SU-DHL-6 (cell line): ENCODE results near the gene BEND6.

Experiments used
- H2AFZ ChIP-seq: fragments of 200-600 bp; sonication (generic); 2 replicates; pipeline ENCODE4 v1.6.1; 2014; ENCODE audit warnings: low read depth, mild to moderate bottlenecking, moderate library complexity, mixed read lengths, antibody characterized with exemption, low read length; ENCODE audit not compliant: severe bottlenecking
- H3F3A ChIP-seq: fragments of 200-600 bp; shearing (Covaris generic); 2 replicates; pipeline ENCODE4 v1.6.0; 2016; ENCODE audit warnings: antibody characterized with exemption, mild to moderate bottlenecking; ENCODE audit not compliant: insufficient read depth
- H3K27ac ChIP-seq: fragments of 200-600 bp; sonication (generic); 2 replicates; pipeline ENCODE4 v1.5.1; 2016; ENCODE audit warnings: low read depth, mild to moderate bottlenecking, low read length, moderate library complexity, mixed read lengths
- H3K27me3 ChIP-seq: fragments of 200-600 bp; sonication (generic), shearing (Covaris generic); 2 replicates; pipeline ENCODE4 v1.6.0; 2014; ENCODE audit warnings: mild to moderate bottlenecking, low read length
- H3K36me3 ChIP-seq: fragments of 200-600 bp; sonication (generic); 2 replicates; pipeline ENCODE4 v1.6.1; 2014; ENCODE audit warnings: mild to moderate bottlenecking, low read length, mixed read lengths
- H3K4me2 ChIP-seq: fragments of 300-600, 200-600 bp; shearing (Covaris generic), sonication (generic); 2 replicates; pipeline ENCODE4 v1.6.0; 2014; ENCODE audit warnings: low read length, low read depth, mild to moderate bottlenecking; ENCODE audit not compliant: poor library complexity, severe bottlenecking
- H3K4me3 ChIP-seq: fragments of 200-600 bp; sonication (generic); 2 replicates; pipeline ENCODE4 v1.5.1; 2014; ENCODE audit warnings: antibody characterized with exemption, low read length, mild to moderate bottlenecking, mixed read lengths; ENCODE audit not compliant: insufficient read depth, poor library complexity, severe bottlenecking
- H3K79me2 ChIP-seq: fragments of 200-600 bp; sonication (generic); 2 replicates; pipeline ENCODE4 v1.6.1; 2014; ENCODE audit warnings: mild to moderate bottlenecking, low read length, moderate library complexity; ENCODE audit not compliant: insufficient read depth
- H3K9ac ChIP-seq: fragments of 200-600 bp; sonication (generic); 2 replicates; pipeline ENCODE4 v1.7.0; 2014; ENCODE audit warnings: mild to moderate bottlenecking, low read length
- H3K9me2 ChIP-seq: fragments of 200-600 bp; sonication (generic); replicated peaks from 2 replicates; pipeline ENCODE4 v1.6.1; 2014; ENCODE audit warnings: low read length; ENCODE audit not compliant: insufficient read depth
- H3K9me3 ChIP-seq: fragments of 200-600 bp; sonication (generic); 2 replicates; pipeline ENCODE4 v1.6.1; 2014; ENCODE audit warnings: low read length, mixed read lengths; ENCODE audit not compliant: insufficient read depth
- H4K20me1 ChIP-seq: fragments of 200-600 bp; sonication (generic); 2 replicates; pipeline ENCODE4 v1.6.1; 2014; ENCODE audit warnings: low read depth, mild to moderate bottlenecking, antibody characterized with exemption, low read length, moderate library complexity, mixed read lengths
- CTCF ChIP-seq: fragments of 200-600 bp; sonication (generic); IDR thresholded peaks from one replicate; pipeline ENCODE4 v1.5.1; 2017; ENCODE audit warnings: antibody characterized with exemption, mild to moderate bottlenecking, low read length, moderate library complexity; ENCODE audit not compliant: insufficient read depth, poor library complexity, severe bottlenecking
- EZH2phosphoT487 ChIP-seq: fragments of 200-600 bp; sonication (generic), shearing (Covaris generic); conservative IDR thresholded peaks from 2 replicates; pipeline ENCODE4 v1.6.1; 2018; ENCODE audit warnings: mild to moderate bottlenecking, antibody characterized with exemption, low read length, moderate library complexity, mixed read lengths

The BEND6 gene

GRCh38 chr6:56914798-56915658, 39.9 kb upstream of the BEND6 start:
- no peak for TF ChIP-seq EZH2phosphoT487
- no peak for TF ChIP-seq CTCF
- Histone ChIP-seq H3K27me3 (no peaks in the 10 kb centered on the region; the same call in 1 of the 2 replicates), H3F3A (no peaks in the 10 kb centered on the region), H3K4me2 (no peak overlapping the region), H3K9me3 (no peaks in the 10 kb centered on the region), H4K20me1 (no peaks in the 10 kb centered on the region), H3K9ac (no peak overlapping the region), H3K79me2 (no peaks in the 10 kb centered on the region), H3K27ac (no peak overlapping the region), H3K36me3 (no peaks in the 10 kb centered on the region), H2AFZ (no peak overlapping the region), H3K9me2 (no peaks in the 10 kb centered on the region), H3K4me3 (no peak overlapping the region)

GRCh38 chr6:56915832-56916231, 39.1 kb upstream of the BEND6 start:
- Histone ChIP-seq H3K27me3 (no peaks in the 10 kb centered on the region; the same call in 1 of the 2 replicates), H3K36me3 (no peaks in the 10 kb centered on the region), H3K27ac (no peak overlapping the region), H3K9me2 (no peaks in the 10 kb centered on the region), H3F3A (no peaks in the 10 kb centered on the region), H3K4me3 (no peak overlapping the region), H3K9ac (no peak overlapping the region), H2AFZ (no peak overlapping the region), H3K9me3 (no peaks in the 10 kb centered on the region), H3K4me2 (no peak overlapping the region), H3K79me2 (no peaks in the 10 kb centered on the region), H4K20me1 (no peaks in the 10 kb centered on the region)
- TF ChIP-seq CTCF (no peak), EZH2phosphoT487 (no peak)

GRCh38 chr6:56916849-56917551, 37.9 kb upstream of the BEND6 start:
- no peak overlapping the region for H3K4me3 ChIP-seq
- no peaks in the 10 kb centered on the region for H3K9me2 ChIP-seq
- H3K27ac ChIP-seq: no peak overlapping the region
- no peaks in the 10 kb centered on the region for H3K36me3 ChIP-seq
- H2AFZ ChIP-seq: no peak overlapping the region
- no peaks in the 10 kb centered on the region for H3K79me2 ChIP-seq
- no peaks in the 10 kb centered on the region for H3F3A ChIP-seq
- no peak overlapping the region for H3K9ac ChIP-seq
- H3K4me2 ChIP-seq: no peak overlapping the region
- TF ChIP-seq CTCF (no peak), EZH2phosphoT487 (no peak)
- no peaks in the 10 kb centered on the region for H4K20me1 ChIP-seq
- no peaks in the 10 kb centered on the region for H3K9me3 ChIP-seq
- H3K27me3 ChIP-seq: no peaks in the 10 kb centered on the region; the same call in 1 of the 2 replicates
